ENCODE measurements around the gene ITGA11.

GRCh38 chr15:68268405-68268804 is 163.6 kb downstream of the ITGA11 start:
- no peak for TF ChIP-seq ZNF8 (CRISPR knock-in tag; IDR thresholded peaks at IDR 0.05)
- no peak for TF ChIP-seq ZFP30 (CRISPR knock-in tag; IDR thresholded peaks at IDR 0.05)
- no peak for TF ChIP-seq ARNTL (CRISPR knock-in tag; IDR thresholded peaks at IDR 0.05; ENCODE audit: borderline replicate concordance, low read depth)
- TF ChIP-seq GLIS3 (CRISPR knock-in tag; IDR thresholded peaks at IDR 0.05) = no peak
- TF ChIP-seq PATZ1 (CRISPR knock-in tag; IDR thresholded peaks at IDR 0.05; ENCODE audit: borderline replicate concordance) = no peak
- no peak for TF ChIP-seq ESRRG (CRISPR knock-in tag; IDR thresholded peaks at IDR 0.05)
- no peak for TF ChIP-seq CSRNP3 (CRISPR knock-in tag; IDR thresholded peaks at IDR 0.05)

Measured in SK-N-SH treated with all-trans-retinoic acid at 6 μM for 48 hours (cell line).